Endothelial cell of umbilical vein (primary cell): Measurements from ENCODE around the gene EVC2. TPM values are rescaled to one million over a fixed set of nuclear protein-coding genes. Genes with fewer than 3 reads are reported as not detected.

Experiments
- BruUV-seq: library from RNA; stranded (reverse); fragments of 400-500 nt; replicated peaks from 2 replicates; lab custom pipeline; 2021; lab: Mats Ljungman, UMichigan
- CTCF ChIA-PET: fragments of 300-600, 350-600 bp; sonication (Branson Sonifier 250); formaldehyde crosslinking; loops from one replicate; lab custom pipeline; 2021; ENCODE audit warnings: antibody characterized with exemption, inconsistent platforms; lab: Charles Lee
- POLR2A ChIA-PET: fragments of 300-600, 350-600 bp; sonication (Branson Sonifier 250); formaldehyde crosslinking; loops from one replicate; lab custom pipeline; 2021; ENCODE audit warnings: antibody characterized with exemption, inconsistent platforms; lab: Charles Lee
- DNase-seq: peaks from one replicate; pipeline ENCODE4 v3.0.0-alpha.2; 2011; ENCODE audit warnings: low read depth, low spot score
- FAIRE-seq: peaks from 2 replicates; lab custom pipeline; 2011; peaks lifted over from hg19 to GRCh38; lab: Jason Lieb, UNC
- H2AFZ ChIP-seq: 2 replicates; pipeline ENCODE4 v1.6.0; 2012; ENCODE audit warnings: low read depth, low read length, control low read depth, inconsistent platforms
- H3K27ac ChIP-seq: 2 replicates; pipeline ENCODE4 v1.5.1; 2011; ENCODE audit warnings: low read depth, mild to moderate bottlenecking, control low read depth, low read length, moderate library complexity; ENCODE audit not compliant: insufficient read depth
- H3K27me3 ChIP-seq, 2 experiments: 2 replicates each; pipeline versions ENCODE4 v1.6.0 to v1.6.1; 2011; ENCODE audit warnings: low read length in 2 of 2, mixed read lengths in 1 of 2; ENCODE audit not compliant: control insufficient read depth in 2 of 2, insufficient read depth in 2 of 2
- H3K36me3 ChIP-seq, 2 experiments: 2 replicates in 1 of 2; 3 replicates in 1 of 2; pipeline ENCODE4 v1.5.1; 2011; ENCODE audit warnings: low read length in 2 of 2, mild to moderate bottlenecking in 1 of 2, moderate library complexity in 1 of 2; ENCODE audit not compliant: control insufficient read depth in 2 of 2, insufficient read depth in 2 of 2; ENCODE audit errors: extremely low read depth in 1 of 2
- H3K4me1 ChIP-seq: 3 replicates; pipeline ENCODE4 v1.5.1; 2011; ENCODE audit warnings: mild to moderate bottlenecking, low read length; ENCODE audit not compliant: control insufficient read depth, insufficient read depth; ENCODE audit errors: extremely low read depth
- H3K4me2 ChIP-seq: 2 replicates; pipeline ENCODE4 v1.6.1; 2011; ENCODE audit warnings: low read length, control low read depth, mixed read lengths; ENCODE audit not compliant: insufficient read depth
- H3K4me3 ChIP-seq, 3 experiments: fragments of 200-600 bp in 1 of 3; sonication (generic), shearing (Covaris generic) in 1 of 3; replicated peaks in 1 of 3; 2 replicates each; pipeline ENCODE4 v1.5.1; 2011 to 2016; ENCODE audit warnings: control low read depth in 3 of 3, low read length in 3 of 3, mild to moderate bottlenecking in 2 of 3, inconsistent platforms in 1 of 3, low read depth in 1 of 3, moderate library complexity in 1 of 3; ENCODE audit not compliant: insufficient read depth in 1 of 3
- H3K79me2 ChIP-seq: 2 replicates; pipeline ENCODE4 v1.6.0; 2012; ENCODE audit warnings: low read length, inconsistent platforms; ENCODE audit not compliant: control insufficient read depth, insufficient read depth
- H3K9ac ChIP-seq: replicated peaks from 2 replicates; pipeline ENCODE3; 2011; ENCODE audit warnings: low read length, control low read depth; ENCODE audit not compliant: insufficient read depth; ENCODE audit errors: extremely low read depth
- H3K9me1 ChIP-seq: replicated peaks from 3 replicates; pipeline ENCODE4 v1.6.0; 2011; ENCODE audit warnings: mild to moderate bottlenecking, low read length; ENCODE audit not compliant: control insufficient read depth, insufficient read depth; ENCODE audit errors: extremely low read depth
- H3K9me3 ChIP-seq: replicated peaks from 2 replicates; pipeline ENCODE4 v1.5.1; 2012; ENCODE audit warnings: low read length, inconsistent platforms; ENCODE audit not compliant: control insufficient read depth, insufficient read depth
- H4K20me1 ChIP-seq: replicated peaks from 2 replicates; pipeline ENCODE3; 2011; ENCODE audit warnings: mild to moderate bottlenecking, low read length; ENCODE audit not compliant: control insufficient read depth, insufficient read depth; ENCODE audit errors: extremely low read depth
- CTCF ChIP-seq, 2 donors: IDR thresholded peaks; 1 replicate in 1 of 2; 2 replicates in 1 of 2; pipeline ENCODE4 v1.5.1; 2011; ENCODE audit warnings: low read length in 2 of 2, mild to moderate bottlenecking in 2 of 2, moderate library complexity in 2 of 2, control low read depth in 1 of 2, inconsistent platforms in 1 of 2, low read depth in 1 of 2; ENCODE audit not compliant: insufficient read depth in 1 of 2; ENCODE audit errors: extremely low read depth in 1 of 2
- EZH2 ChIP-seq: IDR thresholded peaks from 2 replicates; pipeline ENCODE4 v1.6.1; 2012; ENCODE audit warnings: borderline replicate concordance, low read depth, mild to moderate bottlenecking, moderate library complexity, low read length, inconsistent platforms; ENCODE audit not compliant: severe bottlenecking
- FOS ChIP-seq: IDR thresholded peaks from 2 replicates; pipeline ENCODE4 v1.6.1; 2011; ENCODE audit warnings: mild to moderate bottlenecking, low read length, moderate library complexity, borderline replicate concordance; ENCODE audit not compliant: insufficient read depth
- GATA2 ChIP-seq: IDR thresholded peaks from 2 replicates; pipeline ENCODE4 v1.7.0; 2011; ENCODE audit warnings: low read depth, mild to moderate bottlenecking, moderate library complexity, mixed read lengths, low read length; ENCODE audit not compliant: insufficient read length, insufficient read depth
- JUN ChIP-seq: IDR thresholded peaks from 2 replicates; pipeline ENCODE4 v1.6.1; 2011; ENCODE audit warnings: borderline replicate concordance, low read depth; ENCODE audit not compliant: insufficient read length, insufficient read depth
- MYC ChIP-seq: IDR thresholded peaks from one replicate; pipeline ENCODE4 v1.6.1; 2011; ENCODE audit warnings: mild to moderate bottlenecking, low read depth, low read length
- POLR2A ChIP-seq: IDR thresholded peaks from 2 replicates; pipeline ENCODE4 v1.6.1; 2012; ENCODE audit warnings: low read depth, mild to moderate bottlenecking, control low read depth, low read length
- POLR2AphosphoS5 ChIP-seq: IDR thresholded peaks from 2 replicates; pipeline ENCODE4 v1.6.1; 2012; ENCODE audit warnings: low read depth, mild to moderate bottlenecking, control low read depth, low read length, moderate library complexity; ENCODE audit not compliant: insufficient read depth
- dilution Hi-C: fragments of 300-500 bp; cut with MboI; formaldehyde crosslinking; loops from one replicate; pipeline ENCODE4 v1.15.0; 2019; ENCODE audit warnings: low sequenced_read_pairs; ENCODE audit not compliant: extremely low pct_ligation_motif_present
- intact Hi-C: fragments of 100-400 bp; cut with micrococcal nuclease; formaldehyde crosslinking; loops from one replicate; pipeline ENCODE4 v1.10.0; 2022
- polyA plus RNA-seq, 4 experiments: library from polyadenylated mRNA; depleted of rRNA in 3 of 4; stranded (reverse) in 3 of 4; unstranded in 1 of 4; fragments of >200 nt; gene quantifications; 2 replicates each; pipeline versions ENCODE4 v1.2.1 to v1.2.3, GENCODE V29; 2011 to 2012; ENCODE audit warnings: missing spikeins in 1 of 4
- total RNA-seq: library from RNA; stranded (reverse); gene quantifications from 2 replicates; pipeline ENCODE4 v1.2.3, GENCODE V29; 2021
- TF ChIP-seq, protein P1 (sequence below): IDR thresholded peaks from 2 replicates; pipeline ENCODE4 v1.6.1; 2011; ENCODE audit not compliant: insufficient read depth, insufficient read length

Gene EVC2
- total and polyA plus RNA-seq, 2 donors (not counting 3 experiments of a cell fraction or from before 2014, with no cell fraction given), result 1.7 to 8.8 TPM

DNA sequence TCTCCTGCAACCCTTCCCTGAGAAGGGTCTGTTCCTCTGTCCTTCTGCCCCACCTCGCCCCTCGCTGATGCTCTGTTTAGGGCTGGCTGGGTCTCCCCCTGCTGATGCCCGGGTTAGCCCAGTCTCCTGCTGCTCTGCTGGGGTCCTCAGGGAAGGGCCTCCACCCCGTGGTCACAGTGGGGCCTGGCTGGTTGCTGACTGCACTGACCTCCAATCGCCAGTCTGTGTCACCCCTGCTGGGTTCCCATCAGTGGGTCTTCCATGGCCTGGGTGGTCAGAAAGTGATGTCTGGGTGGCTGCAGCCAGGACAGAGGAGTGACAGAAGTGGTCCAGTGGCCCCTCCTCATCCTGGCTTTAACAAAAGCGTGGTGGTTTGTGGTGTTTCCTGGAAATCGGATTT, 47.3 kb upstream of the EVC2 start:
- Histone ChIP-seq H3K9me1 (no peaks in the 10 kb centered on the region), H4K20me1 (no peaks in the 10 kb centered on the region), H3K9ac (no peak overlapping the region), H3K79me2 (no peaks in the 10 kb centered on the region), H3K27ac (no peak overlapping the region), H3K4me3 (no peak overlapping the region), H3K4me2 (no peak overlapping the region), H3K4me1 (peaks cover 46% of the 10 kb centered on the region), H3K36me3 (peaks cover 0 to 19% of the 10 kb centered on the region in 2 experiments), H2AFZ (no peak overlapping the region), H3K9me3 (no peaks in the 10 kb centered on the region), H3K27me3 (no peaks in the 10 kb centered on the region)
- ChIA-PET POLR2A (no interaction called here), CTCF (no interaction called here)
- dilution Hi-C loops, result no loop called here
- no peak for FAIRE-seq
- intact Hi-C loops, result no loop called here
- DNase-seq, result no peak
- BruUV-seq, result no TSS peak
- no peak for TF ChIP-seq JUN
- no peak for TF ChIP-seq POLR2AphosphoS5
- TF ChIP-seq EZH2, result no peak
- TF ChIP-seq, protein P1, sequence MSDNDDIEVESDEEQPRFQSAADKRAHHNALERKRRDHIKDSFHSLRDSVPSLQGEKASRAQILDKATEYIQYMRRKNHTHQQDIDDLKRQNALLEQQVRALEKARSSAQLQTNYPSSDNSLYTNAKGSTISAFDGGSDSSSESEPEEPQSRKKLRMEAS, result no peak
- no peak for TF ChIP-seq POLR2A
- no peak for TF ChIP-seq MYC
- no peak for TF ChIP-seq GATA2
- TF ChIP-seq FOS, result no peak
- no peak for TF ChIP-seq CTCF (IDR thresholded peaks at IDR 0.05; ENCODE audit: extremely low read depth in 1 of 2, insufficient read depth in 1 of 2, low read depth in 1 of 2, low read length in 2 of 2)
